GM18520 (cell line): Measurements from ENCODE around the gene PIKFYVE.
"Not testable (repeated sequence)": the region's sequence is repeated elsewhere in the genome, so short reads cannot be mapped to it uniquely, and the experiment has no call there.

Source experiments
- ATAC-seq: cut with Tn5 transposase; IDR thresholded peaks from one replicate; pipeline ENCODE4 v1.9.1; 2021; ENCODE audit not compliant: unreplicated experiment

Gene PIKFYVE

DNA sequence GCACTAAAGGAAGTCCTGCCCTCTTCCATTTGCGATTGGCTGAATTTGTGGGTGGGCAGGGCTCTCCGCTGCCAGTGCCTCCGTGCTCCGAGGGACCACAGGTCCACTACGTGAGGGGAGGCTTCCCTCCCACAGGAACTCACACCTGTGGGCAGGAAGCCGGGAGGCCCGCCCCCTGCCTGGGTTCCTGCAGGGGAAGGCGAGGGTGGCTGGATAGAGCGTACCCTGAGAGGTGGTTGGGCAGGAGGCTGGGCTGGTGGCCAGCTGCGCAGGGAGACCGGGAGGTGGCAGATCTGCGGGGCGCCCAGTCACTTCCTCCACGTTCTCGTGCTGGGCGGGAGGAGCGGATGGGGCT is 93.6 kb downstream of the PIKFYVE start:
- ATAC-seq: no peak

DNA sequence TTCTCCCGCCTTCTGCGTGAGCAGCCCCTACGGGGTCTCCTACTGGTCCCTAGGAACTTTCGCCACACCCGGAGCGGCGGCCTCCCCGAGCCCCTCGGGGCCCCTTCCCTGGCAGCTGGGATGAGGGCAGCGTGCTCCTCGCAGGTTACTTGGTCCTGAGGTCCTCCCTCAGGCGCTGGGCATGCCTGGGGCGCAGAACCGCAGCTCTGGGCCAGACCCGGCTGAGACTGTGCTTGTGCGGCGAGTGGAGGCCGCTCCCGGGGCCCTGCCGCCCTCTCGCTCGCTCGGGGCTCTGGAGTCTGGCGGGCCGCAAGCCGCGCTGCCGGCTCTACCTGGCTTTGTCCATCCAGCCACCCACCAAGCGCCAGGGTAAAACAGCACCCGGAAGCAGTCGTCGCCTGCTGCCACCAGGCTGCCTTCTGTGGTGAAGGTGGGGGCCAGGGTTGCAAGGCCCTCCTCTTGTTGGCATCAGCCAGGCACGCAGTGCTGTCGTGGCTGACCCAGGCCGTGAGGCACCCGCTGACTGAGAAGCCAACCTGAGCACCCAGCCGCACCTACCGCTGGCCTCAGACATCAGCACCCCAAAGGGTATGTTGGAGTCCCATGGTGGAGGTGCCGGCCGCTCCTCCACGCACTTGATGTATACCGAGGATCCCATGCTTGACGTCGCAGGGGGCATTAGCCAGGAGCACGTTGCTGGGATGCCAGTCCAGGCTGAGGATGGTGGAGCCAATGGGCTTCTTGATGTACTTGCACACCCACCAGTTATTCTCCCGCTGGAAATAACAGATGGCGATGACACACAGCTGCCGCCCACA is 94.4 kb downstream of the PIKFYVE start:
- no peak for ATAC-seq

DNA sequence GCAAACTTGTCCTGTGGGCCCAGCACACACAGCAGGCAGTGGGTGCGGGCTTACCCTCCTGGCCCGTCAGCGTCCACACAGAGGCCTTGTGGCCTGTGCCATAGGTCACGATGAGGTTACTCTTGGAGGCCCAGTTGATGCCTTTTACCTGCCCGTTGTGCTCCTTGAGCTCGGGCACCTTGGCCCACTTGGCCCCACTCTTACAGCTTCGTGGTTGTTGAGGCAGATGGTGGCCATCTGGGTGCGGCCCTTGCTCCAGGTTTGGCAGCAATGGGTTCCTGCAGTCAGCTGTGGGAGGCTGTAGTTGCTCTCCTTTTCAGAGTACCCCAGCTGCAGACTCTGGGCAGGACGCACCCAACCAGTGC is 95.0 kb downstream of the PIKFYVE start:
- ATAC-seq: no peak

GRCh38 chr2:208363485-208363884 is 97.4 kb downstream of the PIKFYVE start:
- ATAC-seq: peak; percentile 71

DNA sequence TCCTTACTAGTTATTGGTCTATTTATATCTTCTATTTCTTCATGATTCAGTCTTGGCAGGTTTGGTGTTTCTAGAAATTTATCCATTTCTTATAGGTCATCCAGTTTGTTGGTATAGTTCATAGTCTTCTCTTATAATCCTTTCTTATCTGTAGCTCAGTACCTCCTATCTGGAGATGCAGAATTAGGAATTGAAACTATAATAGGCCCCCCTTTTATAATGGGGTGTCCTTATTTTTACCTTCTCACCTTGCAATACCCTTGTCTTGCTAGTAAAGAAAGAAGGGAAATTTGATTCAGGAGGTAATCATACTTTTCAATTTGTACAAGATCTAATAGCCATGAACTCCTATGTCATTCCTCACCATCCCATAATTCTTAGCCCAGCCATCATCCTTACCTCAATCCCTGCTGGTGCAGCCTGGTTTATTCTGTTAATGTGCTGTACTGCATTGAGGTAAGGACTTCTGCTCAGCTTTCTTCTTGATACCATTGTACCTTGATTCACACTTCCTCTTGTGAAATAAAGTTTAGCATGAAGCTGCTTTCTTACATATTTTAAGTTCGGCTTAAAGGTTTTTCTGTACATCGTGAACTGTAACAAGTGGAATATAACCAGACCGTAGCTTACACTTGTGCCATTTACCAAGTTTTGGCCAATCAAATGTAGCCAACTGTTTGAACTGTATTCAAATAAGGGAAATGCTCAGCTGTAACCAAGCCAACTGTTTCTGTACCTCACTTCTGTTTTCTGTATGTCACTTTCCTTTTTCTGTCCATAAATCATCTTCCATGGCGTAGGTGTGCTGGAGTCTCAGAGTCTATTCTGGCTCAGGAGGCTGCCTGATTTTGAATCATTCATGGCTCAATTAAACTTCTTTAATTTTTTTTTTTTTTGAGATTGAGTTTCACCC is 100.4 kb downstream of the PIKFYVE start:
- ATAC-seq: peak; percentile 33

DNA sequence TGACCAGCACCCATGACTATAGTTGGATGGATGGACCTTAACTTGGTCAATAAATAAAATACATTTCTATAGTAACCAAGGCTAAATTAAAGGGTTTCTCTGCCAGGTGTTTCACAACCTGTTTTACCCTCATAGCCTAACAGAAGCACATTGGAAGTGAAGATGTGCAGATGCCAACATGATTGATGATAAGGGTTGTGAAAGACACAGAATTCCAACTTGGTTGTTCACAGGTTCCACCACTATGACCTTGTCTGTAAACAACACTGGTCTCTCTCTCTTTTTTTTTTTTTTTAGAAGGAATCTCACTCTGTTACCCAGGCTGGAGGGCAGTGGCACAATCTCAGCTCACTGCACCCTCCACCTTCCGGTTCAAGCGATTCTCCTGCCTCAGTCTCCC is 103.0 kb downstream of the PIKFYVE start:
- ATAC-seq: no peak

DNA sequence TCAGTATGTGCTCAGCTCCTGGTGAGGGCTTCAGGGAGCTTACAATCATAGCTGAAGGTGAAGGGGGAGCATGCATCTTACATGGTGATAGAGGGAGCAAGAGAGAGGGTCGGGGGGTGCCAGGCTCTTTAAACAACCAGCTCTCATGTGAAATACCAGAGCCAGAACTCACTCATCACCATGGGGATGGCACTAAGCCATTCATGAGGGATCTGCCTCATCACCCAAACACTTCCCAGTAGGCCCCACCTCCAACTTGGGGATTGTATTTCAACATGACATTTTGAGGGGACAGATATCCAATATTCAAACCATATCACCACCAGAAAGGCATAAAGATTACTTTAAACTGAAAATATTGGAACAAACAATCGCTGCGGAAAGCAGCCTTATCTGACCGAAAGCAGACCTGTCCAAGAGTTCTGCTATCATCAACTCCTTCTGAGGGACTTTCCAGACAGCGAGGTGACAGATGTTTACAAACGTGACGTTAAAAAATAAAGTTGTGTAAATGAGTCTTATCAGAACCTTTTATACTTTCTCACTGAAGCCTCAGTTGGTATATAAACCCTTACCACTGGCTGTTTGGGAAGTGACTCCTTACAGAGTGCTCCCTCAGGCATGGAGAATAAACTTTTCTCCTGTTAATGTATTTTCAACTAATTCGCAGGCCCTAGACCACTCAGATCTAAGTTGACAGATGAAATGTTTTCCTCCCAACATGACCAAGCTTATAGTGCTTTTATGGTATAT is 105.0 kb downstream of the PIKFYVE start:
- ATAC-seq: no peak

GRCh38 chr2:208371634-208371935 is 105.5 kb downstream of the PIKFYVE start:
- no peak for ATAC-seq

GRCh38 chr2:208373460-208374089 is 107.5 kb downstream of the PIKFYVE start:
- no peak for ATAC-seq

DNA sequence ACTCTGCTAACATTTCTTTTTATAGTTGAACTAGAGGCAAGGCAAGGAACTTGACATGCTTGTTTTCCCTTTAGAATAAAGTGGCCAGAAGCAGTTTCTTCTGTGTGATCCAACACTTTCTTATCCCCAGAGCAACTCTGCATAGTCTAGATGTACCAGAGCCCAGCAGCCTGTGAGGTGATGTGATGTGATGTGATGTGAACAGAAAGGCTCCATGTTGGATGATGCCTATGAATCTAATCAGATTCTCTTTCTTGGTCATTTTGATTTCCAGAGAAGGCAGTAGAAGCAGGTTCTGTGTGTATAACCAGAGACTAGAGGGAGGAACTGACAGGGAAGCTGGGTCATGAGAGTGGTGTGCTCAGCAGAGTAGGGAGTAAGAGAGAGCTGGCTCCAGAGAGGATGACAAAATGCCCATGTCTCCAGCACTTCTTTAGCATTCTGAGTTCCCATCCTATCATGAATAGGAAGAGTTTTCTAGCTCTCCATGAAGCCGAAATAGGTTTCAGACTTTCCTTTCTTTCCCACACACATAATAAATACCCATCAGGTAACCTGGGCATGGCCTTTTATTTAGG is 109.5 kb downstream of the PIKFYVE start:
- ATAC-seq: no peak

- ATAC-seq: not testable (repeated sequence)
Observed at GRCh38 chr2:208377344-208377860, 111.3 kb downstream of the PIKFYVE start.

GRCh38 chr2:208379192-208379591 is 113.1 kb downstream of the PIKFYVE start:
- no peak for ATAC-seq

DNA sequence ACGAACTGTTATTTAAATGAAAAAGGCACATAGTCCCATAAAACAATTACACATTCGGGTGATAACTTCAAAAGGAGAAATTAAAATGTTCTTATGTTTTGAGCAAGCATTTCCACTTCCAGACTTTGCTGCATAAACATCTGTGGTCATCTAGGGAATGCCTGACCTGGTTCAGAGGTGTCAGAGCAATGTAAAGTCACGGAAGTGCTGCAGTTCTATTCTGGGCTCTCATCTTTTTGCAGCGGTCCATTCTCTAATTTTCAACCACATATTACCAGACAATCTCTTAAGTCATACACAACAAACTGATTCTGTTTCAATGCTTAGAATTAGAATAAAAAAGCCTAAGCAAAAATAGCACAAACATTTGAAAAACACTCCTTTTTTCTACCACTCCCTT is 118.6 kb downstream of the PIKFYVE start:
- no peak for ATAC-seq

- ATAC-seq: no peak
Observed at GRCh38 chr2:208386541-208386940, 120.5 kb downstream of the PIKFYVE start.

DNA sequence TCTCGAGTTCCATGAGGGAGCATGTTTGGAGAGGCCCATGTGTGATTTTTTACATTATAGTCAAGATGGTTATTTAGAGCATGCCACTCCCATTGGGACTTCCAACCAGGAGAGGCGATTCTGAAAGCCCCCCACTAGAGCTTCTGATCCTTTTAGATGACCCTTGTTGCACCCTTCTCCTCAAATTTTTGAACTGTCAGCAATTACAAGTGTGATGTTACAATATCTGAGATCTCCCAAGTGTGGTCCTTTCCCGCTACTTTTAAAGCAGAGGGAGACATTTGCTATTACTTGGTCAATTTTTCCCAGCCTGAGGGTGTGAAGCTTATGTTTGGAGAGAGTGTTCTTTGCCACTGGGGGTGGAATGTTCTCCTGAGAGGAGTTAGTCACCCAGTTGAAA is 123.9 kb downstream of the PIKFYVE start:
- ATAC-seq: no peak

GRCh38 chr2:208392300-208392699 is 126.2 kb downstream of the PIKFYVE start:
- ATAC-seq: no peak

- ATAC-seq: not testable (repeated sequence)
Observed at GRCh38 chr2:208396796-208397195, 130.7 kb downstream of the PIKFYVE start.

- no peak for ATAC-seq
Observed at GRCh38 chr2:208399201-208399600, 133.1 kb downstream of the PIKFYVE start.

DNA sequence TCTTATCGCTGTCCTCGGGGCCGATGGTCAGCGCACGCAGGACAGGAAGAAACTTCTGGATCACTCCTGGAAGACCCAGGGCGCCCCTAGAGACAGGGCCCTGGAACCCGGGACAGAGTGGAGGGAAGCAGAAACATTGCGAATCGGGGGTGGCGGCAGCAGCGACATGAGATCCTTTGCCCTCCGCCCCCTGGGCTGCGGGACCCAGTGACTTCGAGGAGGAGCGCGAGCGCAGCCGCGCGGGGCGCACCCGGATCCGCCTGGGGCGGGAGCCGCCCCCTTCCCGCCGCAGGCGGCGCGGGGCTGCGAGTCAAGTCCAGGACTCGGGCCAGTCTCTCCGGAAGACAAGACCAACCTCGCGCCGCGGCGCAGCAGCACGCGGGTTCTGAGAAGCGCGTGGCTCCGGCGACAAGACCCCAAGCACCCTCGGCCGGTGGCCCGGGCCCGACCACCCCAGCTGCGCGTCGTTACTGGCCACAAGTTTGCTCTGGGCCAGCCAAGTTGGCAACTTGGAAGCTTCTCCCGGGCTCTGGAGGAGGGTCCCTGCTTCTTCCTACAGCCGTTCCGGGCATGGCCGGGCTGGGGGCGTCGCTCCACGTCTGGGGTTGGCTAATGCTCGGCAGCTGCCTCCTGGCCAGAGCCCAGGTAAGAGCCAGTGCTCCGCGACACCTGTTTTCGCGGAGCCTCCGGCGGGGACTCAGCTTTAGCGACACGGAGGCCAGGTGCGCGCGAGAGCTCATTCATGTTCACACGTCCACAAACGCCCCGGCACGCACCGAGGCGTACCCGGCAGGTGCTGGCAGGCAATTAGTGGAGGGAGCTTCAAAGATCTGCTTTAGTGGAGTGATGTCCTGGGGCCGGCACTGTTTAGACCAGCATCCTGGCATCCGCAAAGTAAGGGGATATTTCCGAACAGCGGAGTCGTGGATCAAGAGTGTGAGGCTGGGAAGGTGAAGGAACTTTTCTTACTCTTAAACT is 140.7 kb downstream of the PIKFYVE start, which contains the start of gene PTH2R:
PTH2R (plus strand) TSS at position 319 of the 978 bp plus-strand sequence; CDS start at position 571, 252 bp downstream.
- ATAC-seq: no peak
